NCI-H1417 (cell line): ENCODE data around the gene CCDC6.
A peak's percentile ranks its signal among the peaks of the same experiment; 100 is the strongest.
"Not testable (repeated sequence)": the region's sequence is repeated elsewhere in the genome, so short reads cannot be mapped to it uniquely, and the experiment has no call there.

Source experiments
- DNase-seq, 3 experiments: peaks; one replicate each; lab custom pipeline; 2025; lab: John Stamatoyannopoulos, UW

Gene CCDC6

DNA sequence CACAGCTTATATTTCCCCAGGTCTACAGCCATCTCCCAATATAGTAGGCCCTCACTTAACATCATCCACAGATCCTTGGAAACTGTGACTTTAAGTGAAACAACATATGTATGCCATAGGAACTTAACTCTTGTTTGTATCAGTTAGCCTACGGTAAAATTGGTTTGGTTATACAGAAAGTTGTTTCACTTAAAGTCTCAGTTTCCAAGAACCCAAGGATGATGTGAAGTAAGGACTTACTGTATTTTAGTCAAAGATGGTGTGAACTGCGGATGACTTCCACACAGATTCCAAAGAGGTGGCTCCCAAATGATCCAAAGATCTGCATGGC lies 96.7 kb downstream of the CCDC6 start:
- no peak for DNase-seq

DNA sequence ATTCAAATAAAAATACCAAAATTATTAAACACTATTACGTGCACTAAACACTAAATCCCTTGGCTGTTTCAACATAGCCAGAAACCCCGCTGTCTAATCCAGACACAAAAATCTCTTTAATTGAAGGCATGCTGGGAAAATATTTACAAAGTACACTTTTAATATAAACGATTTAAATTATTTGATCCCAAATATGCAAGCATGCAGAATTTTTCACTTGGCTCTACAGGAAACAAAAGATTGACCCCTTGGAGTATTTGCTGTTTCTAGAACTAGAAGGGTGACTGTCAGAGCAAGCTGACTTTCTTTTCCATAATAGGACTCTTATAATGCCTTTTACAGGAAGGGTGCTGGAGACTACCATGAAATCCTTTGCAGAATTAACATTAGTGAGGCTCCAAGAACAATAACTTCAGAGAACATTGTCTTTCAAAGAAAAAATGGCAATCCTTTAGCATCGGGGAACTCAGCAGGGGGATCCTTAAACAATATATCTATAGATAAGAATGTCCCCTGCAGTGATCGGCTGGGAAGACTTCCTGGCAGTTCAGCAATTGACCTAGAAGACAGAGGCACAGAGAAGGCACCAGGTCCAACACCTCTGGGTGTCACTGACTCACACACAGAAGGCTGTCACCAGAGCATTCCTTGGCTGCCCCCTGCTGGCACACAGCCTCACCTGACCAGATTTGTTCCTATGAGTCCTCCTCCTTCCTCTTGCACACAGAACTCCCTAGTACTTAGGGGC lies 97.3 kb downstream of the CCDC6 start:
- DNase-seq: peak; percentile 25 to 64 (median 35)

GRCh38 chr10:59807629-59808620 lies 98.4 kb downstream of the CCDC6 start:
- DNase-seq: peak in 1 of 3 experiments; percentile 6

DNA sequence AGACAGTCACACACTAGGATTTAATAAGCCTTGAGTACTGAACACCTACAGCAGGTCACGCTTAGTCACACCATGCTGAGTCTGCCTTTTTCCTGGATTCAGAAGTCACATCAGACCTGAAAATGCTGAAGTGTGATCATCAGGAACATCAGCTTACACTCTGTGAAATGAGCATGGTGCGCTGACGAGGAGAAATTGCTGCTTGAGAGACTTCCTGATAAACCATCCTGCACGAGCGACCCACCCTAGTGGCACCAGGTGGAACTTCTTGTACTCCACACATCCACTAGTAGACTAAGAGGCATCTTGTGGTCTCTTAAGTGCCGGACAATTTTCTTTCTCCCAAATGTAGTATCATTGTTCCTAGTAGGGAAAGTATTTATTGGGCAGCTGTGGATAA lies 101.3 kb downstream of the CCDC6 start:
- peak in 2 of 3 experiments; percentile 5 to 19 for DNase-seq

- no peak for DNase-seq
Measured at GRCh38 chr10:59804220-59804619, 102.1 kb downstream of the CCDC6 start.

- no peak for DNase-seq
Measured at GRCh38 chr10:59803714-59804113, 102.6 kb downstream of the CCDC6 start.

DNA sequence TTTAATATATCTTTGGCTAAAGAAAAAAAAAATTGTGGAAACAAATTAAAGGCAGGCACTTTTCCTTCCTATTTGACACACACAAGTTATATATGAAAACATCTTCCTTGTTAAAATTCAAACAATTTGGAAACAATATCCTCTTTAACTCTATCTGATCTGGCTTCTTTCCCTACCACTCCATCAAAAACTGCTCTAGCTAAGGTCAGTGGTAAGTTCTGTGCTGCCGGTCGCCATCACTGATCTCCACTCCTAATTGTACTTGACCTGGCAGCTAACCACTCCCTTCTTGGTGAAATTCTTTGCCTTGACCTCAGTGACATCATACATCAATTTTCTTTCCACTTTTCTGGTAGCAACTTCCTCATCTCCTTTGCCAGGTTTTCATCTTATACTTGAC lies 105.2 kb downstream of the CCDC6 start:
- no peak for DNase-seq

DNA sequence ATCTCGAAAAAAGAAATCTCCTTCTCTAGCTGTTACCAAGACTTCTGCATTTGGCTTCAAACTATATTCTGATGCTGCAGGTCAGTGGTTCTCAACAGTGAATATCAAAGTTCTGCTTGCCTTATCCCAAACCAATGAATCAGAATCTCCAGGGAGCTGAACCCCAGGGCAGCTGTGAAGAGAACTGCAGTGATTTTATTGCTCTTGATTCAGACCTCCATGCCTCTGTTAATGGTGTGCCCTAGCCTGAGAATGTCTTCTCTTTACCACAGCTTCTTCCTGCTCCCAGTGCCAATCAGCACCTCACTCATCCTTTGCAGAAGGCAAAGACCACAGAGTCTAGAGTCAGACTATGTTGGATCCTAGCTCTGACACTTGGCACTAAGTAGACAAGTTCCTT lies 106.9 kb downstream of the CCDC6 start:
- no peak for DNase-seq

- no peak for DNase-seq
Measured at GRCh38 chr10:59793919-59794318, 112.4 kb downstream of the CCDC6 start.

- DNase-seq: no peak
Measured at GRCh38 chr10:59792812-59793211, 113.5 kb downstream of the CCDC6 start.

DNA sequence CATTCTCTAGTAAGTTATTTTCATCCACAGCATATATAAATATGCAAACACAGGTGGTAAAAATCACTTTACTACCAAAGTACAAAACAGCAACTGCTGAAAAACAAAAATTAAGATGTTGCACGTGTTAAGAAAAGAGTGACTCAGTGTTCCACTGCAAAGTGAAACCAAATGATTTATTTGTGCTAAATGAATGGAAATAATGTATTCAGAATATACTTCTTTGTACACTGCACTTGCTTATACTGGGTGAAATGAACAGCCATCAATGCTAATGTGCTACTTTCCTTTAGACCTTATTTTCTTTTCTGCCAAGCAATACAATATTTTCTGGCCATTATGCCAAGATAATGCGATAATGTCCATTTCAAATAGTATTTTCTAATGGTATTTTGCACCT lies 114.8 kb downstream of the CCDC6 start:
- DNase-seq: no peak

- not testable (repeated sequence) for DNase-seq
Measured at GRCh38 chr10:59790080-59790479, 116.3 kb downstream of the CCDC6 start.

DNA sequence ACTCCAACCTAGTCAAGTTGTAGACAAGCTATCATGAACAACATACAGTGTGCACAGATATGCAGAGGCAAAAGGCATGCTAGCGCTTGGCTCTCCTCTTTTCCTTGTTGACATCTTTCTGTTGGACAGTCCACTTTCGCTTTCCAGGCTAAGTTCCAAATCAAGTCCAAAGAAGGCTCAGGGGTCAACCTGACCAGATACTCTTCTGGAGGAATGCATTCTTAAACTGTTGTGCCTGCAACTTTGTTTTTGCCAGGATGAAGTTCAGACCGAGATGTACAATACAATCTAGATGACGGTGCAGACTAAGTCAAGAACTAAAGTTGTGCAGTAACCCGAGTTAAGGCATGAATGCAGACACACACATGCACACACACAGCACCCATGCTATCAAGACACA lies 117.4 kb downstream of the CCDC6 start:
- not testable (repeated sequence) for DNase-seq

- not testable (repeated sequence) for DNase-seq
Measured at GRCh38 chr10:59787032-59787431, 119.3 kb downstream of the CCDC6 start.

DNA sequence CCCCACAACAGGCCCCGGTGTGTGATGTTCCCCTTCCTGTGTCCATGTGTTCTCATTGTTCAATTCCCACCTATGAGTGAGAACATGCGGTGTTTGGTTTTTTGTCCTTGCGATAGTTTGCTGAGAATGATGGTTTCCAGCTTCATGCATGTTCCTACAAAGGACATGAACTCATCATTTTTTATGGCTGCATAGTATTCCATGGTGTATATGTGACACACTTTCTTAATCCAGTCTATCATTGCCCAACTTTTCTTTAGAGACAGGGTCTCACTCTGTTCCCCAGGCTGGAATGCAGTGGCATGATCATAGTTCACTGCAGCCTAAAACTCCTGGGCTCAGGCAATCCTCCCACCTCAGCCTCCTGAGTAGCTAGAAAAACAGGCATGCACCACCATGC lies 120.9 kb downstream of the CCDC6 start:
- DNase-seq: not testable (repeated sequence)

DNA sequence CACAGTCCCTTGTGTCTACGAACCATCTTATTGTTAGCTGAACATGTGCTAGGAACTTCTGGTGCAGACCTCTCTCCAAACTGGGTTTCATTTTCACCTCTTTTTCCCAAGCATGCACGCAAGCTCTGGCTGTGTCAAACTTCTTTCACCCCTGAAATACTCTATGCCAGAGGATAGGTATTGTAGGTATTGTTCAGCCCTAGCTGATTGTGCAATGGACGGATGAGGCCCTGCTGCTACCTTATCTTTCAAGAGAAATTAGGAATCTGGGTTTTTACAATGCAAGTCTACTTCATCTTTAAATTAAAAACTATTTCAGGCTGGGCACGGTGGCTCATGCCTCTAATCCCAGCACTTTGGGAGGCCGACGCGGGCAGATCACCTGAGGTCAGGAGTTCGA lies 124.8 kb downstream of the CCDC6 start:
- no peak for DNase-seq

DNA sequence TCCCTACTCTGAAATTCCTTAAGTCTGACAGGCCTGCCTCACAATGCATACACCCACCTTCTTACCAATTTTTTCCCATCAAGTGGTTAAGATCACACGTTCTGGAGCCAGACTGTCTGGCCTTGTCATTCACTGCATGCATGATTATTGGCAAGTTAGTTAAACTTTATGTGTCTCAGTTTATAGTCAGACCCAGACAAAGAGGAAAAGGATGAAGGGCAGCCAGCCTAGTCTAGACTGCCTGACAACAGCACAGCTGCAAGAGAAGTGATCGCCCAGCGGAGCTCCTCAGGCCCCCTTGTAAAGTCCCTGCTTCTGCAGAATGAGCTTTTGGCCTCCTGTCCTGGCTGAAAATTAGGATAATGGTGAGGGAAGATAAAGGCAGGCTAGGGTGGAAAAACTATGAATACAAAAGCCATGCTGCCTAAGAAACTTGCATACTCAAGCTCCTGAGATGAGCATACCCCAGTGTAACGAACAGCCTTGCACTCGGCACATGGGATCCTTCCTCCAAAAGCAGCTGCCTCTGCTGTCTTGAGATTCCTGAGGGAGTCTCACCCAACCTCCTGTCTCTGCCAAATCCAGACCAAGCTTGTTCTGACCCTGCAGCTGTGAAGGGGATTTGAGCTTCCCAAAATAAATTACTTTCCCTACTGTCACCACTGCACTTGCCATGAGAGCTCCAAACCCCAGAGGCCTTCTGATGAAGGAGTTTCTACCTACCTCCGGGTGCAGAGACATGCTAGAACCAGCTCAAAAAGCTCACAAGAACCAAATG lies 126.4 kb downstream of the CCDC6 start:
- no peak for DNase-seq

DNA sequence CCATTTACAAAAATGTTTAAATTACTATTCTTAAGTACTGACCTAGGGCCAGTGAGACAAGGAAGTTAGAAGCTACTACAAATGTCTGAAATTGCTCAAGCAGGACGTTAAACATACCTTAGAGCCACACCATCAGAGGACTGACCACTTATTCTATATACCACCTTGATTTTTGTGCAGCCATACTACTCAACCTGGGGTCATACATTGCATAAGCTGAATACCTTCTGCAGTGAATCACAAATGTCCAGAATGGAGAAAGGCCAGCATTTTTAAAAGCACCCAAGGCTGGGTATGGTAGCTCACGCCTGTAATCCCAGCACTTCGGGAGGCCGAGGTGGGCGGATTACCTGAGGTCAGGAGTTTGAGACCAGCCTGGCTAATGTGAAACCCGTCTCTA lies 131.9 kb downstream of the CCDC6 start:
- DNase-seq: no peak

- no peak for DNase-seq
Measured at GRCh38 chr10:59773088-59773487, 133.3 kb downstream of the CCDC6 start.

- no peak for DNase-seq
Measured at GRCh38 chr10:59771162-59771807, 135.1 kb downstream of the CCDC6 start.

DNA sequence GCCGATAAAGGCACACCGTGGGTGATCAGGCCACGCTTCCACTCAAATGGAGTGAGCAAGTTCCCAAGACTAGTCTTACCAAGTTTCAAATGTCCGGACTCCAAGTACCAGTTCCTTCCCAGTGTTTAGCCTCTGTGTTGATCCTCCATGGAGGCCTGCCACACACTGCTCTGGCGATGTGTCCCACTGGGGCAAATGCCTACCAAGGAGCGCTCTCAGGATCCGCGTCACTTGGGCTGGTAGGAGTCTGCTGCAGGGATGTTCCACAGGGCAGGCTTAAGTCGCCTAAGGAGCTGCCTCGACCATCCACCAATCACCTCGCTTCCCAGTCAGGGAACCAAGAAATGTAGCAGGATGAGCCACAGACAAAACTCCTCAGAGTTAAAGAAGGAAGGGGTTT lies 135.7 kb downstream of the CCDC6 start:
- DNase-seq: no peak

DNA sequence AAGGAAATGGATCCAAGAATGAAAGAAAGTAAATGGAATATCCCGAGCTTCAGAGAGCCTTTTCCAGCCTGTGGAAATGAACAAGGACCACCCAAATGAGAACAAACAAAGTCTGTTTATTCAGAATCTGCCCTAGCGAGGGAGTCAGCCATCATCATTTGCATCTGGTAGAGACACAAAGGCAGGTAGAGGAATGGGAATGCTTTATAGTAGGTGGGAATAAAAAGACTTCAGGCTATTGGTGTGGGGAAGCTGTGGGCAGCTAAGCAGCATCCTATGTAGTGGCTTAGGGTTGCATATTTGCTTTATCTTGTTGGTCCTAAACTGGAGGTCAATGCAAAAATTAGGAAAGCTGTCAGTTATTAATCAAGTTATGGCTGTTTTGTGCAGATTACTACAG lies 143.9 kb downstream of the CCDC6 start:
- no peak for DNase-seq
